ENCODE results near the gene METTL9. TPM values are rescaled to one million over a fixed set of nuclear protein-coding genes. Genes with fewer than 3 reads are reported as not detected.
"Not testable (repeated sequence)": the region's sequence is repeated elsewhere in the genome, so short reads cannot be mapped to it uniquely, and the experiment has no call there.

The METTL9 gene
- total and polyA plus RNA-seq, 2 of the 13 experiments (the other 11 are each of a cell fraction or from before 2014, with no cell fraction given) = 123 to 204 TPM

DNA sequence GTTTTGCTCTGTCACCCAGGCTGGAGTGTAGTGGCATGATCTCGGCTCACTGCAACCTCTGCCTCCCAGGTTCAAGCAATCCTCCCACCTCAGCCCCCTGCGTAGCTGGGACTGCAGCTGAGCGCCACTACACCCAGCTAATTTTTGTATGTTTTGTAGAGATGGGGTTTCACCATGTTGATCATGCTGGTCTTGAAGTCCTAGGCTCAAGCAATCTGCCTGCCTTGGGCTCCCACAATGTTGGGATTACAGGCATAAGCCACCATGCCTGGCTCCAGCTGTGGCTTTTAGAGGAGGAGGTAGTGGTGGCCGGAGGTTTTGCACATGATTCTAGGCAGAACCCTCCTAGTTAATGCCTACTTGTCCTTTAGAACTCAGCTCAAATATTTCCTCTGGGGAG lies 31.9 kb upstream of the METTL9 start:
- H3K4me3 ChIP-seq (replicated peaks in 1 of 3; ENCODE audit: insufficient read depth in 1 of 3, low read depth in 2 of 3, low read length in 3 of 3); CTCF ChIA-PET (ENCODE audit: low intra/inter-chr PET ratio, low total read pairs); H3K9me3 ChIP-seq (ENCODE audit: low read length); intact Hi-C loops (cut with micrococcal nuclease; ENCODE audit: unreplicated experiment); FAIRE-seq; H3K79me2 ChIP-seq (ENCODE audit: insufficient read depth, low read length); H3K27ac ChIP-seq (ENCODE audit: extremely low read length, insufficient read depth, low read length); H3K36me3 ChIP-seq (replicated peaks in 1 of 2; ENCODE audit: control insufficient read depth in 1 of 2, insufficient read depth in 2 of 2, low read length in 2 of 2); H4K20me1 ChIP-seq (ENCODE audit: insufficient read depth, low read length); H3K9ac ChIP-seq (ENCODE audit: insufficient read depth, low read depth, low read length); H3K4me2 ChIP-seq (ENCODE audit: low read depth, low read length); BruUV-seq (replicated peaks); H2AFZ ChIP-seq (ENCODE audit: low read length); POLR2A ChIA-PET; DNase-seq (ENCODE audit: low spot score): not testable (repeated sequence)
- ATAC-seq = peak; percentile 11; the same call in 2 of the 3 replicates
- in situ Hi-C loops (cut with HindIII; ENCODE audit: extremely low pct_ligation_motif_present, low pct_unique_long_range_greater_than_20kb) = loop anchor here (25.0 kb wide), 2 partner anchors 255 to 770 kb away; no protein-coding TSS in a partner anchor
- peaks cover 12% of the 10 kb centered on the region for H3K4me1 ChIP-seq (ENCODE audit: insufficient read depth, low read length)
- 31% methylated on average over 4 of the region's 4 CpGs for WGBS (ENCODE audit: low lambda C conversion rate)
- peaks cover 7 to 48% of the 10 kb centered on the region in 2 experiments for H3K27me3 ChIP-seq (ENCODE audit: control insufficient read depth in 1 of 2, insufficient read depth in 2 of 2, low read length in 2 of 2)
- 0 out of 2 replicates have a peak, but pooled peaks have one; percentile 31 for TF ChIP-seq ZZZ3 (CRISPR knock-in tag; IDR thresholded peaks at IDR 0.05; ENCODE audit: borderline replicate concordance)
- 0 out of 2 replicates have a peak, but pooled peaks have one; percentile 37 for TF ChIP-seq ZNF354B (CRISPR knock-in tag; IDR thresholded peaks at IDR 0.05)
- TF ChIP-seq ETV5 (CRISPR knock-in tag; IDR thresholded peaks at IDR 0.05; ENCODE audit: borderline replicate concordance) = peak; percentile 12; the same call in 1 of the 2 replicates
- peak; percentile 7; the same call in 1 of the 2 replicates for TF ChIP-seq FOXO1 (CRISPR knock-in tag; IDR thresholded peaks at IDR 0.05)

DNA sequence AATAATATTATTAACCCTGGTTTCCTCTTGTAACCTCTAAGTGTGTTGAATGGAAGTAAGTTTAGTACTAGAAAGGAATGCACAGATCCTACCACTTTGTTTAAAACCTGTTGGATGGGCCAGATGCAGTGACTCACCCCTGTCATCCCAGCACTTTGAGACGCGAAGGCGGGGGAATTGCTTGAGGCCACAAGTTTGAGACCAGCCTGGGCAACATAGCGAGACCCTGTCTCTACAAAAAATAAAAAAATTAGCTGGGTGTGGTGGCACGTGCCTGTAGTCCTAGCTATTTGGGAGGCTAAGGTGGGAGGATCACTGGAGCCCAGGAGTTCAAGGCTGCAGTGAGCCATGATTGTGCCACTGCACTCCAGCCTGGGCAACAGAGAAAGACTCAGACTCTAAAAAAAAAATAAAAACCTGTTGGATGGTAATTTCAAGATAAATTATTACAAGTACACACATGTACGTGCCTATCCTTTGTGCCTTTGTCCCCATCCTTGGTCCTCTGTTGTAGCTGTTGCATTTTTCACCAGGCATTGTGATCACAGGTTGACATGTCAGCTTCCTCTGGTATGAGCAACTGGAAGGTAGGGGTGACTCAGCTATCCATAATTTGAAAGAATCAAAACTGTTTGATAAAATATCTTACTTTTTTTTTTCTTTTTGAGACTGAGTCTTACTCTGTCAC lies 30.7 kb upstream of the METTL9 start:
- no peak overlapping the region for H3K4me2 ChIP-seq (ENCODE audit: low read depth, low read length)
- H3K79me2 ChIP-seq (ENCODE audit: insufficient read depth, low read length) = no peaks in the 10 kb centered on the region
- WGBS (ENCODE audit: low lambda C conversion rate) = 56% methylated on average over 6 of the region's 6 CpGs
- no peak overlapping the region for H3K4me3 ChIP-seq (replicated peaks in 1 of 3; ENCODE audit: insufficient read depth in 1 of 3, low read depth in 2 of 3, low read length in 3 of 3)
- ATAC-seq (no peak), DNase-seq (ENCODE audit: low spot score) (no peak), FAIRE-seq (no peak)
- ChIA-PET POLR2A (interaction anchor here (1.1 kb wide), 1 partner anchor 9 kb away, joined by 3 read pairs; no protein-coding TSS in a partner anchor), CTCF (ENCODE audit: low intra/inter-chr PET ratio, low total read pairs) (no interaction called here)
- H4K20me1 ChIP-seq (ENCODE audit: insufficient read depth, low read length) = no peaks in the 10 kb centered on the region
- H3K9ac ChIP-seq (ENCODE audit: insufficient read depth, low read depth, low read length) = no peak overlapping the region
- no peaks in the 10 kb centered on the region for H3K36me3 ChIP-seq (replicated peaks in 1 of 2; ENCODE audit: control insufficient read depth in 1 of 2, insufficient read depth in 2 of 2, low read length in 2 of 2)
- no peaks in the 10 kb centered on the region for H3K9me3 ChIP-seq (ENCODE audit: low read length)
- in situ Hi-C loops (cut with HindIII; ENCODE audit: extremely low pct_ligation_motif_present, low pct_unique_long_range_greater_than_20kb) = loop anchor here (25.0 kb wide), 2 partner anchors 256 to 769 kb away; no protein-coding TSS in a partner anchor
- peaks cover 12% of the 10 kb centered on the region for H3K4me1 ChIP-seq (ENCODE audit: insufficient read depth, low read length)
- peaks cover 4 to 36% of the 10 kb centered on the region in 2 experiments for H3K27me3 ChIP-seq (ENCODE audit: control insufficient read depth in 1 of 2, insufficient read depth in 2 of 2, low read length in 2 of 2)
- intact Hi-C loops (cut with micrococcal nuclease; ENCODE audit: unreplicated experiment) = no loop called here
- no peak overlapping the region for H2AFZ ChIP-seq (ENCODE audit: low read length)
- no TSS peak for BruUV-seq (replicated peaks)
- no peak overlapping the region for H3K27ac ChIP-seq (ENCODE audit: extremely low read length, insufficient read depth, low read length)
- TF ChIP-seq, protein P1, sequence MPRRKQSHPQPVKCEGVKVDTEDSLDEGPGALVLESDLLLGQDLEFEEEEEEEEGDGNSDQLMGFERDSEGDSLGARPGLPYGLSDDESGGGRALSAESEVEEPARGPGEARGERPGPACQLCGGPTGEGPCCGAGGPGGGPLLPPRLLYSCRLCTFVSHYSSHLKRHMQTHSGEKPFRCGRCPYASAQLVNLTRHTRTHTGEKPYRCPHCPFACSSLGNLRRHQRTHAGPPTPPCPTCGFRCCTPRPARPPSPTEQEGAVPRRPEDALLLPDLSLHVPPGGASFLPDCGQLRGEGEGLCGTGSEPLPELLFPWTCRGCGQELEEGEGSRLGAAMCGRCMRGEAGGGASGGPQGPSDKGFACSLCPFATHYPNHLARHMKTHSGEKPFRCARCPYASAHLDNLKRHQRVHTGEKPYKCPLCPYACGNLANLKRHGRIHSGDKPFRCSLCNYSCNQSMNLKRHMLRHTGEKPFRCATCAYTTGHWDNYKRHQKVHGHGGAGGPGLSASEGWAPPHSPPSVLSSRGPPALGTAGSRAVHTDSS (CRISPR knock-in tag; conservative IDR thresholded peaks at IDR 0.05) = 0 out of 2 replicates have a peak, but pooled peaks have one; percentile 37
- TF ChIP-seq ZNF790 (CRISPR knock-in tag; IDR thresholded peaks at IDR 0.05; ENCODE audit: borderline replicate concordance) (no peak), ZNF180 (CRISPR knock-in tag; IDR thresholded peaks at IDR 0.05; ENCODE audit: borderline replicate concordance, low read depth) (peak; percentile 67; the same call in 1 of the 2 replicates), HMG20A (CRISPR knock-in tag; IDR thresholded peaks at IDR 0.05; ENCODE audit: borderline replicate concordance) (no peak), MIER2 (CRISPR knock-in tag; IDR thresholded peaks at IDR 0.05) (no peak), THAP11 (CRISPR knock-in tag; IDR thresholded peaks at IDR 0.05) (no peak), FOXJ3 (CRISPR knock-in tag; IDR thresholded peaks at IDR 0.05; ENCODE audit: borderline replicate concordance) (no peak), SATB2 (CRISPR knock-in tag; IDR thresholded peaks at IDR 0.05) (0 out of 2 replicates have a peak, but pooled peaks have one; percentile 25), SALL1 (CRISPR knock-in tag; IDR thresholded peaks at IDR 0.05) (no peak)
- TF ChIP-seq, protein P2, sequence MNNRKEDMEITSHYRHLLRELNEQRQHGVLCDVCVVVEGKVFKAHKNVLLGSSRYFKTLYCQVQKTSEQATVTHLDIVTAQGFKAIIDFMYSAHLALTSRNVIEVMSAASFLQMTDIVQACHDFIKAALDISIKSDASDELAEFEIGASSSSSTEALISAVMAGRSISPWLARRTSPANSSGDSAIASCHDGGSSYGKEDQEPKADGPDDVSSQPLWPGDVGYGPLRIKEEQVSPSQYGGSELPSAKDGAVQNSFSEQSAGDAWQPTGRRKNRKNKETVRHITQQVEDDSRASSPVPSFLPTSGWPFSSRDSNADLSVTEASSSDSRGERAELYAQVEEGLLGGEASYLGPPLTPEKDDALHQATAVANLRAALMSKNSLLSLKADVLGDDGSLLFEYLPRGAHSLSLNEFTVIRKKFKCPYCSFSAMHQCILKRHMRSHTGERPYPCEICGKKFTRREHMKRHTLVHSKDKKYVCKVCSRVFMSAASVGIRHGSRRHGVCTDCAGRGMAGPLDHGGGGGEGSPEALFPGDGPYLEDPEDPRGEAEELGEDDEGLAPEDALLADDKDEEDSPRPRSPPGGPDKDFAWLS (CRISPR knock-in tag; IDR thresholded peaks at IDR 0.05; ENCODE audit: borderline replicate concordance) = no peak

All from HepG2 (cell line).